GM23338 (cell line): Measurements from ENCODE around the gene POLD2.

ENCODE experiments used
- CREB1 ChIP-seq: fragments of 250-450 bp; sonication (Bioruptor Pico); IDR thresholded peaks from 2 replicates; pipeline ENCODE4 v1.5.0; 2020; ENCODE audit warnings: low read depth, mild to moderate bottlenecking, moderate library complexity
- CTCF ChIP-seq, 2 experiments: fragments of 200-600 bp in 1 of 2; sonication (generic) in 1 of 2; conservative IDR thresholded peaks; 2 replicates each; pipeline versions ENCODE4 v1.5.1 to v1.6.1; 2016 to 2017; ENCODE audit warnings: antibody characterized with exemption in 2 of 2, low read depth in 2 of 2, mild to moderate bottlenecking in 2 of 2, moderate library complexity in 1 of 2
- ETS1 ChIP-seq: IDR thresholded peaks from 2 replicates; pipeline ENCODE4 v1.6.1; 2016; ENCODE audit warnings: antibody characterized with exemption
- EZH2 ChIP-seq: fragments of 200-600 bp; sonication (generic); IDR thresholded peaks from one replicate; pipeline ENCODE4 v1.8.0; 2017; ENCODE audit warnings: antibody characterized with exemption, mild to moderate bottlenecking, low read depth; ENCODE audit not compliant: unreplicated experiment
- EZH2phosphoT487 ChIP-seq: fragments of 200-600 bp; sonication (generic); IDR thresholded peaks from one replicate; pipeline ENCODE4 v1.8.1; 2018; ENCODE audit warnings: antibody characterized with exemption; ENCODE audit not compliant: unreplicated experiment
- JUNB ChIP-seq: IDR thresholded peaks from one replicate; pipeline ENCODE4 v1.6.1; 2016; ENCODE audit warnings: antibody characterized with exemption; ENCODE audit not compliant: unreplicated experiment
- POLR2AphosphoS5 ChIP-seq: IDR thresholded peaks from 2 replicates; pipeline ENCODE4 v1.6.1; 2016; ENCODE audit warnings: antibody characterized with exemption, low read depth
- REST ChIP-seq: IDR thresholded peaks from one replicate; pipeline ENCODE4 v1.6.1; 2018; ENCODE audit warnings: antibody characterized with exemption; ENCODE audit not compliant: unreplicated experiment
- STAT1 ChIP-seq: IDR thresholded peaks from one replicate; pipeline ENCODE4 v1.6.1; 2016; ENCODE audit warnings: antibody characterized with exemption; ENCODE audit not compliant: unreplicated experiment
- ZNF114 ChIP-seq: fragments of 250-450 bp; sonication (Bioruptor Pico); IDR thresholded peaks from 2 replicates; pipeline ENCODE4 v1.5.0; 2020; ENCODE audit warnings: mild to moderate bottlenecking, moderate library complexity
- ZNF331 ChIP-seq: fragments of 250-450 bp; sonication (Bioruptor Pico); IDR thresholded peaks from 2 replicates; pipeline ENCODE4 v1.5.0; 2020; ENCODE audit warnings: low read depth, mild to moderate bottlenecking, moderate library complexity
- ZNF462 ChIP-seq: fragments of 250-450 bp; sonication (Bioruptor Pico); IDR thresholded peaks from 2 replicates; pipeline ENCODE4 v1.5.0; 2020; ENCODE audit warnings: mild to moderate bottlenecking, moderate library complexity

- TF ChIP-seq POLR2AphosphoS5 (no peak), EZH2 (no peak), CTCF (conservative IDR thresholded peaks at IDR 0.05; ENCODE audit: low read depth in 2 of 2) (no peak), EZH2phosphoT487 (no peak), REST (no peak), ZNF462 (CRISPR knock-in tag) (no peak), JUNB (no peak), CREB1 (no peak), ETS1 (no peak), STAT1 (no peak), ZNF114 (CRISPR knock-in tag) (no peak), ZNF331 (CRISPR knock-in tag) (no peak)
Measured at GRCh38 chr7:44141221-44141850, 18.0 kb upstream of the POLD2 start, which contains the start of gene MYL7.
